Bronchial epithelial cell (primary cell): ENCODE results near the gene GALR3. TPM values are rescaled to one million over a fixed set of nuclear protein-coding genes. Genes with fewer than 3 reads are reported as not detected.

Experiments
- DNase-seq: peaks from one replicate; pipeline ENCODE4 v3.0.0-alpha.2; 2010; ENCODE audit warnings: low read depth
- FAIRE-seq: peaks from 2 replicates; lab custom pipeline; 2011; peaks lifted over from hg19 to GRCh38; lab: Jason Lieb, UNC
- H3K27me3 ChIP-seq: 2 replicates; pipeline ENCODE4 v1.5.1; 2011; ENCODE audit warnings: low read length; ENCODE audit not compliant: control insufficient read depth, insufficient read depth
- H3K36me3 ChIP-seq: 2 replicates; pipeline ENCODE4 v1.5.1; 2011; ENCODE audit warnings: low read length; ENCODE audit not compliant: control insufficient read depth, insufficient read depth
- H3K4me3 ChIP-seq: 2 replicates; pipeline ENCODE4 v1.5.1; 2011; ENCODE audit warnings: mild to moderate bottlenecking, low read depth, low read length, control low read depth
- CTCF ChIP-seq: IDR thresholded peaks from 2 replicates; pipeline ENCODE4 v1.5.1; 2011; ENCODE audit warnings: mild to moderate bottlenecking, moderate library complexity, low read length, control low read depth, inconsistent platforms; ENCODE audit not compliant: insufficient read depth, severe bottlenecking
- total RNA-seq: library from RNA; depleted of rRNA; stranded (reverse); fragments of >200 nt; gene quantifications from 2 replicates; pipeline ENCODE4 v1.2.1, GENCODE V29; 2014

Gene GALR3, protein sequence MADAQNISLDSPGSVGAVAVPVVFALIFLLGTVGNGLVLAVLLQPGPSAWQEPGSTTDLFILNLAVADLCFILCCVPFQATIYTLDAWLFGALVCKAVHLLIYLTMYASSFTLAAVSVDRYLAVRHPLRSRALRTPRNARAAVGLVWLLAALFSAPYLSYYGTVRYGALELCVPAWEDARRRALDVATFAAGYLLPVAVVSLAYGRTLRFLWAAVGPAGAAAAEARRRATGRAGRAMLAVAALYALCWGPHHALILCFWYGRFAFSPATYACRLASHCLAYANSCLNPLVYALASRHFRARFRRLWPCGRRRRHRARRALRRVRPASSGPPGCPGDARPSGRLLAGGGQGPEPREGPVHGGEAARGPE
- not detected in 2 replicates for total RNA-seq

GRCh38 chr22:37823134-37823985, at the start of gene GALR3:
Gene GALR3, plus strand, starts transcription at chr22:37823382. Its CDS starts 25 bp downstream, at chr22:37823407.
- H3K4me3 ChIP-seq = no peak within 1 kb of the TSS
- no peak for FAIRE-seq
- no peaks in the 10 kb centered on the region for H3K27me3 ChIP-seq
- DNase-seq = no peak
- no peak for TF ChIP-seq CTCF
- no peaks in the 10 kb centered on the region for H3K36me3 ChIP-seq

- H3K4me3 ChIP-seq = no peak overlapping the region
- H3K27me3 ChIP-seq = no peaks in the 10 kb centered on the region
- TF ChIP-seq CTCF = no peak
- H3K36me3 ChIP-seq = peaks cover 13% of the 10 kb centered on the region
- no peak for DNase-seq
- no peak for FAIRE-seq
Observed at GRCh38 chr22:37774728-37775127, 48.5 kb upstream of the GALR3 start.

DNA sequence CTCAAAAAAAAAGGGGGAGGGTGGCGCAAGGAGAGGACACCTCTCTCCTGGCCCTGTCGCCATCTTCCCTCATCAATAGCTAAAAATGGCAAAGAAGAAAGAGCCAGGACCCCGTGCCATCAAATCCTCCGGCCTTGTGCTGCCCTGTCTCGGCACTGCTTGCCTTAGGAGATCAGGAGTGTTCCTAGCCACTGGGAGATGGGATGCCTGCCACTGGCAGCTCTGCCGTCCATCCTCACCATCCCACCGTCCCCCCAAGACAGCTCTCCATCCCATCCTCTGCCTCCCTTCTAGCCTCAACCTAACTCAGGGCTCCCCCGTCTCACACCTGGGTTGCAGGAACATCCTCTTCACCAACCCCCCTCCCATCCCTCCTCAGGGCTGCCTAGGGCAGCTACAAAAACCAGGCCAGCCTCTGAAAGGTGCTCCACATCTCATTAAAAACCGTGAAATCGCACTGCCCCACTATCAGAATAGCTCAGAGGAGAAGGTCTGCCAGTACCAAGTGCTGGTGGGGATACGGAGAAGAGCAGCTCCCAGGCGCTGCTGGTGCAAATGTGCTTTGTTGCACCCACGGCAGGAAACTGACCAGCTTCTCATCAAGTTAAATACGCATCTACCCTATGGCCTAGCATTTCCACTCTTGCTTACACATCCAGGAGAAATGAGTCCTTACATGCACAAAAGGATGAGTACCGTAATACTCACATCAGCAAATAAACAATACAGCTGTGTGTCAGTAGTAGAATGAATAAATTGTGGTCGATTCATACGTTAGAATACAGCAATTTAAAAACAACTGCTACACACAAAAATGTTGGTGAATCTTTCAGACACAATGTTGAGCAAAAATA, 47.2 kb upstream of the GALR3 start:
- Histone ChIP-seq H3K36me3 (peaks cover 13% of the 10 kb centered on the region), H3K27me3 (no peaks in the 10 kb centered on the region), H3K4me3 (no peak overlapping the region)
- no peak for TF ChIP-seq CTCF
- DNase-seq (peak; percentile 99), FAIRE-seq (peak; percentile 60)

- no peak overlapping the region for H3K4me3 ChIP-seq
- DNase-seq (no peak), FAIRE-seq (no peak)
- peaks cover 12% of the 10 kb centered on the region for H3K36me3 ChIP-seq
- no peak for TF ChIP-seq CTCF
- no peaks in the 10 kb centered on the region for H3K27me3 ChIP-seq
Observed at GRCh38 chr22:37776639-37777005, 46.6 kb upstream of the GALR3 start.

DNA sequence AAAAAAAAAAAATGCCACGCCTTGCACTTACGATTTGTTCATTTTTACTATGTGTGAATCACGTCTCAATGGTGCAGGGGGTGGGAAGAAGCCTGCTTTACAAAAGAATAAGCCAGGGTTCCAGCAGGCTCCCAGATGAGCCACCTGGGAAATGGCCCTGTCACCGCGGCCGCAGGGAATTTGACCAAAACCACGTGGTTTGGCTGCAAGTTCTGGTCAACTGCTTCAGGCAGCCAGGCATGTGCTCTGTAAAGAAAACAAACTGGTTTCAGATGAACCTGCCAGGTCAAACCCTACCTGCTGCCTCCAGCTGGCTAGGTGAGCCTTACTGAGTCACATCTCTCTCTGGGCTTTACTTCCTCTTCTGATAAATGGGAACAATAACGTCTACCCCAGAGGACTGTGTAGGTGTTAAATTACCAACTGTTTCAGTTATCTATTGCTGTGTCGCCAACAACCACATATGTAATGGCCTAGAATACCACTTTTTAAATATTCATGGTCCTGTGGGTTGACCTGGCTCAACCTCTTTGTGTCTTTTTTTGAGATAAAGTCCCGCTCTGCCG, 46.0 kb upstream of the GALR3 start:
- peaks cover 12% of the 10 kb centered on the region for H3K36me3 ChIP-seq
- DNase-seq (peak; percentile 97), FAIRE-seq (peak; percentile 99)
- no peak overlapping the region for H3K4me3 ChIP-seq
- no peaks in the 10 kb centered on the region for H3K27me3 ChIP-seq
- no peak for TF ChIP-seq CTCF
